GM10266 (cell line): ENCODE results near the gene SYK.

Source experiments
- DNase-seq: peaks from one replicate; pipeline ENCODE4 v3.0.0; 2012; ENCODE audit errors: extremely low spot score
- CTCF ChIP-seq: IDR thresholded peaks from 2 replicates; pipeline ENCODE4 v1.5.1; 2012; ENCODE audit warnings: mild to moderate bottlenecking, low read depth; ENCODE audit not compliant: control insufficient read depth, insufficient read depth; ENCODE audit errors: missing control alignments

Gene SYK

GRCh38 chr9:90795871-90796317 lies 5.7 kb upstream of the SYK start:
- peak; percentile 1 for TF ChIP-seq CTCF
- DNase-seq, result no peak

- no peak for DNase-seq
- no peak for TF ChIP-seq CTCF
Observed at GRCh38 chr9:90799271-90799852, 2.3 kb upstream of the SYK start.

GRCh38 chr9:90801973-90802322 lies 329 bp downstream of the SYK start:
- TF ChIP-seq CTCF, result no peak
- DNase-seq, result no peak

- no peak for DNase-seq
- no peak for TF ChIP-seq CTCF
Observed at GRCh38 chr9:90802386-90802985, 867 bp downstream of the SYK start.

- no peak for DNase-seq
- no peak for TF ChIP-seq CTCF
Observed at GRCh38 chr9:90803860-90804593, 2.4 kb downstream of the SYK start.

GRCh38 chr9:90805006-90805996 lies 3.7 kb downstream of the SYK start:
- DNase-seq, result no peak
- TF ChIP-seq CTCF, result no peak
